K562 (cell line): ENCODE measurements around the gene HS3ST3B1. TPM values are rescaled to one million over a fixed set of nuclear protein-coding genes. Genes with fewer than 3 reads are reported as not detected.
A peak's percentile ranks its signal among the peaks of the same experiment; 100 is the strongest.

Source experiments
- ARID1B ChIP-seq: fragments of 450-650 bp; IDR thresholded peaks from 2 replicates; pipeline ENCODE4 v1.6.1; 2016; ENCODE audit warnings: antibody characterized with exemption, mild to moderate bottlenecking, inconsistent platforms
- ELF2 ChIP-seq: fragments of 250-450 bp; sonication (Bioruptor Pico); IDR thresholded peaks from 2 replicates; pipeline ENCODE4 v1.5.0; 2021; ENCODE audit warnings: mild to moderate bottlenecking
- ELK1 ChIP-seq: sonication (generic); formaldehyde crosslinking; IDR thresholded peaks from 2 replicates; pipeline ENCODE4 v1.8.1; 2022; ENCODE audit warnings: missing genetic modification reagents
- GATAD2B ChIP-seq: fragments of 450-650 bp; IDR thresholded peaks from 2 replicates; pipeline ENCODE4 v1.6.1; 2017; ENCODE audit warnings: mild to moderate bottlenecking, borderline replicate concordance
- HES1 ChIP-seq: fragments of 450-650 bp; IDR thresholded peaks from 2 replicates; pipeline ENCODE4 v1.6.1; 2016; ENCODE audit warnings: low read depth, mild to moderate bottlenecking, moderate library complexity
- KLF10 ChIP-seq: fragments of 250-450 bp; sonication (Bioruptor Pico); IDR thresholded peaks from 2 replicates; pipeline ENCODE4 v1.6.1; 2021; ENCODE audit warnings: matching md5 sums
- RBM17 ChIP-seq: fragments of 200-400 bp; formaldehyde crosslinking; IDR thresholded peaks from 2 replicates; pipeline ENCODE4 v1.6.1; 2017; ENCODE audit warnings: low read depth, mild to moderate bottlenecking, low read length, borderline replicate concordance
- SAFB ChIP-seq: fragments of 200-400 bp; formaldehyde crosslinking; IDR thresholded peaks from 2 replicates; pipeline ENCODE4 v1.6.1; 2017; ENCODE audit warnings: low read depth, low read length, borderline replicate concordance
- SAP30 ChIP-seq: fragments of 200-600 bp; sonication (generic); IDR thresholded peaks from 2 replicates; pipeline ENCODE4 v1.6.1; 2012; ENCODE audit warnings: borderline replicate concordance, low read depth, mild to moderate bottlenecking, moderate library complexity, low read length, control low read depth, inconsistent platforms; ENCODE audit not compliant: insufficient read depth, poor library complexity, severe bottlenecking
- SIRT6 ChIP-seq: IDR thresholded peaks from one replicate; pipeline ENCODE4 v1.6.1; 2012; ENCODE audit warnings: low read depth, mild to moderate bottlenecking, control low read depth, inconsistent platforms, low read length, moderate library complexity
- SOX6 ChIP-seq: fragments of 450-650 bp; IDR thresholded peaks from 2 replicates; pipeline ENCODE4 v1.6.1; 2014; ENCODE audit warnings: mild to moderate bottlenecking
- TAF1 ChIP-seq: IDR thresholded peaks from 2 replicates; pipeline ENCODE4 v1.6.1; 2011; ENCODE audit warnings: mild to moderate bottlenecking, low read length, moderate library complexity; ENCODE audit not compliant: insufficient read depth, control insufficient read depth, severe bottlenecking; ENCODE audit errors: extremely low read depth
- XRCC4 ChIP-seq: IDR thresholded peaks from one replicate; pipeline ENCODE4 v1.6.1; 2011; ENCODE audit not compliant: insufficient read depth, insufficient read length; ENCODE audit errors: extremely low read depth
- ZNF449 ChIP-seq: fragments of 250-450 bp; sonication (Bioruptor Pico); IDR thresholded peaks from 2 replicates; pipeline ENCODE4 v1.8.0; 2022; ENCODE audit warnings: moderate library complexity, mild to moderate bottlenecking, inconsistent platforms
- polyA plus RNA-seq, 8 experiments: library from polyadenylated mRNA; depleted of rRNA in 4 of 8; stranded (reverse) in 5 of 8; unstranded in 3 of 8; fragments of >200 nt; fragmentation: Nextera tagmentation in 2 of 8; fragmentation: Illumina TruSeq in 1 of 8; extraction: Ambion mirVana in 2 of 8; extraction: Trizol in 1 of 8; gene quantifications; 2 replicates each; pipeline versions ENCODE4 v1.2.1 to v1.2.3, GENCODE V29; 2011 to 2014; ENCODE audit warnings: inconsistent platforms in 1 of 8, missing spikeins in 1 of 8
- total RNA-seq, 7 experiments: library from RNA; depleted of rRNA in 6 of 7; stranded (reverse); fragments of >200 nt in 6 of 7; fragmentation: Illumina TruSeq in 2 of 7; extraction: Trizol in 2 of 7; gene quantifications; 2 replicates each; pipeline versions ENCODE4 v1.2.1 to v1.2.3, GENCODE V29; 2011 to 2021; ENCODE audit warnings: low replicate concordance in 1 of 7
- TF ChIP-seq, protein P1 (sequence below): fragments of 450-650 bp; IDR thresholded peaks from 2 replicates; pipeline ENCODE4 v1.6.1; 2016
- TF ChIP-seq, protein P2 (sequence below): sonication (generic); formaldehyde crosslinking; IDR thresholded peaks from 2 replicates; pipeline ENCODE4 v1.8.0; 2022; ENCODE audit warnings: mild to moderate bottlenecking, missing genetic modification reagents

The HS3ST3B1 gene
- total and polyA plus RNA-seq, 9 of the 15 experiments (the other 6 are each of a cell fraction or from before 2014, with no cell fraction given) = 1.9 to 12.9 (median 3.7) TPM

DNA sequence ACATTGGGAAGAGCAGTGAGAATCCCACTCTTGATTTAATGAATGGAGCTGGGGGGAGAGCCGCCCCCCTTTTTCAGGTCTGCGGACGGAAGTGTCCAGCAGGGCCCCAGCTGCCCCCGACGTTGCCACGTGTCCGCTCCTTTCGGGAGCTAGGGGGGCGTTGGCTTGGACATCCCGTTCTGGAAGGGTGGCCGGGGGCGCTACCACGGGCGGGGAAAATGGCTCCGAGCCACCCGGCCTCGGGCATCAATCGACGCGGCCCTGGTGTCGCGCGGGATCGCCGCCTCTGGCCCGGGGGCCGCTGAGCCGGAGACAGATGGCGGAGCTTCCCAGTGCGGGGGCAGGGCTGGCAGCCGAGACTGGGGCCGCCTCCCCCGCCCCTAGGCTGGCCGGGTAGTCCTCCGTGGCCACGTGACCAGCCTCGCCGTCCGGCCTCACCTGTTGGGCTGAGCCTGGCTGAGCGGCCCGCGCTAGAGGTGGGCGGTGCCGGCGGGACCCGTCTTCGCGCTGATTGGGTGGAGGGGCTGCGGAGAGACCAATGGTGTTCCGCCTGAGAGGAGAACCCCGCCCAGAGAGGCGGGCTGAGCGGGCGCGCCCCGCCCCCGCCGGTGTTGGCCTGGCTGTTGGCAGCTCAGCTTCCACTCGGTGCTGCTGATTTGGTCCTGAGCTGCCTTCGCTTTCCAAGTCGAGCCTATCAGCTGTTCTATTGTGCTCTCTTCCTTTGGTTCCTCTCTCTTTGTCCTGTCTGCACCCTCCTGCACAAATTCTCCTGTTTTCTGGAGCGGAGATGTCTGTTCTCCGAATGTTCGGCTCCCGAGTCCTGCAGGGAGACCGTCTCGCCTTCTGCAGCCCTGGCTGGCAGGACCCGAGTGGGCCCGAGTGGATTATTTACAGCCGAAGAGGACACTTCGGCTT lies 8.3 kb downstream of the HS3ST3B1 start (continued):
- TF ChIP-seq ARID1B (no peak; the same call in 1 of the 2 replicates), TAF1 (no peak), RBM17 (no peak), GATAD2B (peak; percentile 24; the same call in 1 of the 2 replicates), SAFB (no peak), ELF2 (no peak), XRCC4 (no peak), SOX6 (0 out of 2 replicates have a peak, but pooled peaks have one; percentile 8), HES1 (0 out of 2 replicates have a peak, but pooled peaks have one; percentile 21), SAP30 (no peak), KLF10 (CRISPR knock-in tag) (no peak), ELK1 (CRISPR knock-in tag) (no peak), SIRT6 (no peak), ZNF449 (CRISPR knock-in tag) (no peak)
- TF ChIP-seq, protein P1, sequence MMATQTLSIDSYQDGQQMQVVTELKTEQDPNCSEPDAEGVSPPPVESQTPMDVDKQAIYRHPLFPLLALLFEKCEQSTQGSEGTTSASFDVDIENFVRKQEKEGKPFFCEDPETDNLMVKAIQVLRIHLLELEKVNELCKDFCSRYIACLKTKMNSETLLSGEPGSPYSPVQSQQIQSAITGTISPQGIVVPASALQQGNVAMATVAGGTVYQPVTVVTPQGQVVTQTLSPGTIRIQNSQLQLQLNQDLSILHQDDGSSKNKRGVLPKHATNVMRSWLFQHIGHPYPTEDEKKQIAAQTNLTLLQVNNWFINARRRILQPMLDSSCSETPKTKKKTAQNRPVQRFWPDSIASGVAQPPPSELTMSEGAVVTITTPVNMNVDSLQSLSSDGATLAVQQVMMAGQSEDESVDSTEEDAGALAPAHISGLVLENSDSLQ = peak; percentile 47; the same call in 1 of the 2 replicates
- TF ChIP-seq, protein P2, sequence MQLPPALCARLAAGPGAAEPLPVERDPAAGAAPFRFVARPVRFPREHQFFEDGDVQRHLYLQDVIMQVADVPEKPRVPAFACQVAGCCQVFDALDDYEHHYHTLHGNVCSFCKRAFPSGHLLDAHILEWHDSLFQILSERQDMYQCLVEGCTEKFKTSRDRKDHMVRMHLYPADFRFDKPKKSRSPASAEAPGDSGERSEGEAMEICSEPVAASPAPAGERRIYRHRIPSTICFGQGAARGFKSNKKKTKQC (CRISPR knock-in tag) = no peak
